ENCODE measurements around the gene ASCC3. TPM values are rescaled to one million over a fixed set of nuclear protein-coding genes. Genes with fewer than 3 reads are reported as not detected.
A peak's percentile ranks its signal among the peaks of the same experiment; 100 is the strongest.

Gene ASCC3, protein sequence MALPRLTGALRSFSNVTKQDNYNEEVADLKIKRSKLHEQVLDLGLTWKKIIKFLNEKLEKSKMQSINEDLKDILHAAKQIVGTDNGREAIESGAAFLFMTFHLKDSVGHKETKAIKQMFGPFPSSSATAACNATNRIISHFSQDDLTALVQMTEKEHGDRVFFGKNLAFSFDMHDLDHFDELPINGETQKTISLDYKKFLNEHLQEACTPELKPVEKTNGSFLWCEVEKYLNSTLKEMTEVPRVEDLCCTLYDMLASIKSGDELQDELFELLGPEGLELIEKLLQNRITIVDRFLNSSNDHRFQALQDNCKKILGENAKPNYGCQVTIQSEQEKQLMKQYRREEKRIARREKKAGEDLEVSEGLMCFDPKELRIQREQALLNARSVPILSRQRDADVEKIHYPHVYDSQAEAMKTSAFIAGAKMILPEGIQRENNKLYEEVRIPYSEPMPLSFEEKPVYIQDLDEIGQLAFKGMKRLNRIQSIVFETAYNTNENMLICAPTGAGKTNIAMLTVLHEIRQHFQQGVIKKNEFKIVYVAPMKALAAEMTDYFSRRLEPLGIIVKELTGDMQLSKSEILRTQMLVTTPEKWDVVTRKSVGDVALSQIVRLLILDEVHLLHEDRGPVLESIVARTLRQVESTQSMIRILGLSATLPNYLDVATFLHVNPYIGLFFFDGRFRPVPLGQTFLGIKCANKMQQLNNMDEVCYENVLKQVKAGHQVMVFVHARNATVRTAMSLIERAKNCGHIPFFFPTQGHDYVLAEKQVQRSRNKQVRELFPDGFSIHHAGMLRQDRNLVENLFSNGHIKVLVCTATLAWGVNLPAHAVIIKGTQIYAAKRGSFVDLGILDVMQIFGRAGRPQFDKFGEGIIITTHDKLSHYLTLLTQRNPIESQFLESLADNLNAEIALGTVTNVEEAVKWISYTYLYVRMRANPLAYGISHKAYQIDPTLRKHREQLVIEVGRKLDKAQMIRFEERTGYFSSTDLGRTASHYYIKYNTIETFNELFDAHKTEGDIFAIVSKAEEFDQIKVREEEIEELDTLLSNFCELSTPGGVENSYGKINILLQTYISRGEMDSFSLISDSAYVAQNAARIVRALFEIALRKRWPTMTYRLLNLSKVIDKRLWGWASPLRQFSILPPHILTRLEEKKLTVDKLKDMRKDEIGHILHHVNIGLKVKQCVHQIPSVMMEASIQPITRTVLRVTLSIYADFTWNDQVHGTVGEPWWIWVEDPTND (N-terminal part only)
- total RNA-seq (2012; rRNA removed) (104 and 155 TPM in 2 replicates), polyA plus RNA-seq (2012; rRNA removed) (22.4 and 25.8 TPM in 2 replicates), Bru-seq, nascent RNA (percentile 88 among the genes with signal in this experiment), BruChase-seq, experiment 1, labeled RNA remaining after a 6-hour chase (percentile 64 among the genes with signal in this experiment), BruChase-seq, experiment 2, labeled RNA remaining after a 2-hour chase (percentile 73 among the genes with signal in this experiment)
- polyA plus RNA-seq (2012; cell fraction: cytosol; rRNA removed): 4.5 and 5.9 TPM in 2 replicates
- polyA plus RNA-seq (2012; cell fraction: nucleus; rRNA removed; ENCODE audit: low replicate concordance): 6.1 and 32.5 TPM in 2 replicates
- long read RNA-seq, partial matches to known transcripts: 16 of 22 reads
- long read RNA-seq, other reads (novel, unspliced or antisense): 5 of 22 reads

GRCh38 chr6:100880853-100881706, at the start of gene ASCC3:
ASCC3 (minus strand) TSS chr6:100881329; CDS start chr6:100867997, 13,332 bp downstream.
- Histone ChIP-seq H3K18ac (ENCODE audit: low read depth, low read length) (peak within 1 kb of the TSS; percentile 82), H2AK5ac (ENCODE audit: low read depth, low read length) (peak within 1 kb of the TSS; percentile 51), H4K20me1 (ENCODE audit: insufficient read depth, low read length) (peaks cover 23% of the 10 kb centered on the region; the same call in 1 of the 2 replicates), H3K14ac (replicated peaks; ENCODE audit: low read depth, low read length) (peak within 1 kb of the TSS; percentile 87), H3K27me3 (ENCODE audit: control insufficient read depth, insufficient read depth, low read length) (no peaks in the 10 kb centered on the region), H3K9me1 (ENCODE audit: insufficient read depth, low read length) (0 out of 2 replicates have a peak, but pooled peaks cover 2% of the 10 kb centered on the region), H3K56ac (ENCODE audit: extremely low read depth, insufficient read depth, low read length) (peak within 1 kb of the TSS; percentile 85), H2BK120ac (ENCODE audit: low read depth, low read length) (peak within 1 kb of the TSS; percentile 82), H3K9ac (ENCODE audit: low read depth, low read length) (peak within 1 kb of the TSS; percentile 97), H3K4me2 (ENCODE audit: low read depth, low read length) (peak within 1 kb of the TSS; percentile 96), H3K9me3 (ENCODE audit: control insufficient read depth, insufficient read depth, low read length) (no peaks in the 10 kb centered on the region), H2BK20ac (ENCODE audit: low read depth, low read length) (0 out of 2 replicates have a peak within 1 kb of the TSS, but pooled peaks have one; percentile 8), H3K4ac (ENCODE audit: low read depth, low read length) (peak within 1 kb of the TSS; percentile 91), H4K91ac (ENCODE audit: insufficient read depth, low read depth, low read length) (peak within 1 kb of the TSS; percentile 81), H2BK15ac (ENCODE audit: low read depth, low read length) (peak within 1 kb of the TSS; percentile 17; the same call in 1 of the 3 replicates), H3K36me3 (ENCODE audit: control insufficient read depth, insufficient read depth, low read length) (no peaks in the 10 kb centered on the region), H3K4me1 (ENCODE audit: control insufficient read depth, insufficient read depth, low read length) (peaks cover 14% of the 10 kb centered on the region), H3K23ac (ENCODE audit: low read depth, low read length) (peak within 1 kb of the TSS; percentile 94), H3K79me1 (ENCODE audit: low read depth in 1 of 2, low read length in 2 of 2) (peaks cover 4 to 36% of the 10 kb centered on the region in 2 experiments; a peak in 2 of 4 replicates), H3K27ac (ENCODE audit: insufficient read depth, low read length) (peak within 1 kb of the TSS; percentile 89), H3K4me3 (ENCODE audit: insufficient read depth, low read depth, low read length) (peak within 1 kb of the TSS; percentile 95), H2AFZ (replicated peaks; ENCODE audit: low read length, poor library complexity) (peak within 1 kb of the TSS; percentile 86), H4K5ac (ENCODE audit: low read depth, low read length) (peak within 1 kb of the TSS; percentile 84), H4K8ac (ENCODE audit: low read depth in 2 of 2, low read length in 2 of 2) (peak within 1 kb of the TSS; percentile 67 to 81), H2BK5ac (ENCODE audit: low read depth, low read length, poor library complexity, severe bottlenecking) (peak within 1 kb of the TSS; percentile 91), H2AK9ac (replicated peaks; ENCODE audit: low read depth, low read length, poor library complexity) (peak within 1 kb of the TSS; percentile 97)
- peak; percentile 88 for DNase-seq
- ChIA-PET POLR2A (ENCODE audit: unreplicated experiment) (interaction anchor here (0.6 kb wide), 1 partner anchor 234 kb away, joined by 3 read pairs; no protein-coding TSS in a partner anchor), CTCF (no interaction called here)
- peak; percentile 99 for ATAC-seq (ENCODE audit: low read depth)
- intact Hi-C loops (cut with micrococcal nuclease): loop anchor here (10.0 kb wide), 1 partner anchor 504 kb away; no protein-coding TSS in a partner anchor
- dilution Hi-C loops (cut with HindIII; ENCODE audit: low sequenced_read_pairs, unreplicated experiment): no loop called here
- in situ Hi-C loops (cut with MboI; ENCODE audit: low sequenced_read_pairs): no loop called here
- BruUV-seq (replicated peaks): no TSS peak
- WGBS, 2 experiments (ENCODE audit: extremely low coverage in 2 of 2, insufficient read length in 1 of 2): 1% methylated on average over 63 of the region's 83 CpGs; no CpG with 5 or more reads in 1 of the 2 experiments
- no peak for TF ChIP-seq SMC3 (IDR thresholded peaks at IDR 0.05; ENCODE audit: low read depth, low read length)
- TF ChIP-seq RFX5 (IDR thresholded peaks at IDR 0.05; ENCODE audit: low read depth, low read length): no peak
- no peak for TF ChIP-seq FOS (IDR thresholded peaks at IDR 0.05; ENCODE audit: low read depth, low read length)
- peak; percentile 76; the same call in 1 of the 2 replicates for TF ChIP-seq POLR2A (IDR thresholded peaks at IDR 0.05; ENCODE audit: low read depth, low read length)
- no peak for TF ChIP-seq CEBPB (IDR thresholded peaks at IDR 0.05; ENCODE audit: low read depth, low read length)
- TF ChIP-seq CHD1 (IDR thresholded peaks at IDR 0.05; ENCODE audit: low read depth, low read length): no peak
- peak; percentile 68 for TF ChIP-seq MXI1 (IDR thresholded peaks at IDR 0.05; ENCODE audit: borderline replicate concordance, low read depth, low read length)
- TF ChIP-seq, protein P1, sequence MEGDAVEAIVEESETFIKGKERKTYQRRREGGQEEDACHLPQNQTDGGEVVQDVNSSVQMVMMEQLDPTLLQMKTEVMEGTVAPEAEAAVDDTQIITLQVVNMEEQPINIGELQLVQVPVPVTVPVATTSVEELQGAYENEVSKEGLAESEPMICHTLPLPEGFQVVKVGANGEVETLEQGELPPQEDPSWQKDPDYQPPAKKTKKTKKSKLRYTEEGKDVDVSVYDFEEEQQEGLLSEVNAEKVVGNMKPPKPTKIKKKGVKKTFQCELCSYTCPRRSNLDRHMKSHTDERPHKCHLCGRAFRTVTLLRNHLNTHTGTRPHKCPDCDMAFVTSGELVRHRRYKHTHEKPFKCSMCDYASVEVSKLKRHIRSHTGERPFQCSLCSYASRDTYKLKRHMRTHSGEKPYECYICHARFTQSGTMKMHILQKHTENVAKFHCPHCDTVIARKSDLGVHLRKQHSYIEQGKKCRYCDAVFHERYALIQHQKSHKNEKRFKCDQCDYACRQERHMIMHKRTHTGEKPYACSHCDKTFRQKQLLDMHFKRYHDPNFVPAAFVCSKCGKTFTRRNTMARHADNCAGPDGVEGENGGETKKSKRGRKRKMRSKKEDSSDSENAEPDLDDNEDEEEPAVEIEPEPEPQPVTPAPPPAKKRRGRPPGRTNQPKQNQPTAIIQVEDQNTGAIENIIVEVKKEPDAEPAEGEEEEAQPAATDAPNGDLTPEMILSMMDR (conservative IDR thresholded peaks at IDR 0.05; ENCODE audit: low read depth, low read length): no peak
